Kidney (tissue), 14 donors: ENCODE measurements around the gene TTC39B. TPM values are rescaled to one million over a fixed set of nuclear protein-coding genes. Genes with fewer than 3 reads are reported as not detected.
A peak's percentile ranks its signal among the peaks of the same experiment; 100 is the strongest.

ENCODE experiments used
- DNase-seq, 5 donors: peaks; one replicate each; pipeline ENCODE4 v3.0.0-alpha.2; 2013 to 2020
- FAIRE-seq: peaks from 2 replicates; lab custom pipeline; 2012; peaks lifted over from hg19 to GRCh38; lab: Jason Lieb, UNC
- H3K27ac ChIP-seq, 2 donors: one replicate each; pipeline ENCODE4 v1.7.0; 2013; ENCODE audit warnings: low read depth in 2 of 2, low read length in 2 of 2, inconsistent platforms in 1 of 2
- H3K27me3 ChIP-seq: one replicate; pipeline ENCODE4 v1.7.1; 2013; ENCODE audit warnings: low read length, inconsistent platforms; ENCODE audit not compliant: control insufficient read depth, insufficient read depth
- H3K36me3 ChIP-seq, 3 donors: one replicate each; pipeline versions ENCODE4 v1.7.0 to v1.7.1; 2013; ENCODE audit warnings: low read length in 3 of 3, control low read depth in 1 of 3, inconsistent platforms in 1 of 3; ENCODE audit not compliant: insufficient read depth in 3 of 3, control insufficient read depth in 2 of 3
- H3K4me1 ChIP-seq, 3 donors: one replicate each; pipeline versions ENCODE4 v1.7.0 to v1.7.1; 2013; ENCODE audit warnings: low read length in 3 of 3, inconsistent platforms in 1 of 3, low read depth in 1 of 3; ENCODE audit not compliant: control insufficient read depth in 2 of 3, insufficient read depth in 2 of 3
- H3K4me3 ChIP-seq, 3 donors: one replicate each; pipeline versions ENCODE4 v1.7.0 to v1.8.1; 2013; ENCODE audit warnings: low read length in 3 of 3, control low read depth in 1 of 3, inconsistent platforms in 1 of 3
- H3K9ac ChIP-seq, 3 donors: one replicate each; pipeline versions ENCODE4 v1.7.0 to v1.7.1; 2013; ENCODE audit warnings: low read length in 3 of 3, control low read depth in 1 of 3, inconsistent platforms in 1 of 3
- H3K9me3 ChIP-seq, 3 donors: one replicate each; pipeline versions ENCODE4 v1.7.0 to v1.7.1; 2013; ENCODE audit warnings: low read length in 3 of 3, control low read depth in 1 of 3, inconsistent platforms in 1 of 3; ENCODE audit not compliant: control insufficient read depth in 2 of 3, insufficient read depth in 1 of 3
- intact Hi-C: fragments of 100-400 bp; cut with DNase I; formaldehyde crosslinking; loops from one replicate; pipeline ENCODE4 v1.11.1; 2022
- polyA plus RNA-seq: library from polyadenylated mRNA; stranded (reverse); fragments of 350-450 nt; fragmentation: Illumina TruSeq; extraction: RNeasy Lipid Tissue Mini Kit (QIAGEN cat#74804); gene quantifications from one replicate; pipeline ENCODE4 v1.2.3, GENCODE V29; 2014; ENCODE audit warnings: low read depth, low replicate concordance; ENCODE audit not compliant: insufficient read depth
- total RNA-seq: library from RNA; stranded (reverse); fragmentation: NEBNext Ultra II Directional; extraction: Animal tissue kit (Norgen Biotek cat#: 25700); gene quantifications from one replicate; pipeline ENCODE4 v1.2.1, GENCODE V29; 2021
- TF ChIP-seq, protein P1 (sequence below): IDR thresholded peaks from 3 replicates; pipeline ENCODE4 v1.5.1; 2012; ENCODE audit warnings: mild to moderate bottlenecking, moderate library complexity, borderline replicate concordance; ENCODE audit not compliant: insufficient read depth; ENCODE audit errors: extremely low read depth
- donor health status: control.
- donor health status: control.
- donor health status: control.
- donor health status: control.
- donor health status: control.
- donor health status: DM: yes; HTN: yes; CAD: no.
- donor health status: Normal renal cell carcinoma (clear cell type).

Gene TTC39B
- total and polyA plus RNA-seq, 2 donors from 2014 or later, result 4.9 to 22.0 TPM

DNA sequence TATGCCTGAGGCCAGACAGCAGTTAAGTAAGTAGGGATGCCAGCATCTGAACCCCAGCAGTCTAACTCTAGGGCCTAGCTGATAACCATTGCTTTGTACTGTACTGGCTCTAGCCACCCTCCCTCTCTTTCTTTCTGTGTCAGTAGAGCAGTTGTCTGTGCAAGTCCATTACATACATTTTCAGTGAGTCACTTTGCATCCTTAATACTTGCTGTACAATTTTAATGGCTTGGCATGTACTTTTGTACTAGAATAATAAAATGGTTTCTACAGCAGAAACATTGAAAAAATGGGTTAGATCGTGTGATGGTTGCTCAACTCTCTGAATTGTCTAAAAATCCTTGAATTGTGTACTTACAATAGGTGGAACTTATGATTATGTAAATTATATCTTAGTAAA lies 1.5 kb upstream of the TTC39B start:
- H3K36me3 ChIP-seq, result no peaks in the 10 kb centered on the region
- H3K27me3 ChIP-seq, result no peaks in the 10 kb centered on the region
- H3K4me3 ChIP-seq, result no peak overlapping the region
- H3K9ac ChIP-seq, result no peak overlapping the region
- TF ChIP-seq, protein P1, sequence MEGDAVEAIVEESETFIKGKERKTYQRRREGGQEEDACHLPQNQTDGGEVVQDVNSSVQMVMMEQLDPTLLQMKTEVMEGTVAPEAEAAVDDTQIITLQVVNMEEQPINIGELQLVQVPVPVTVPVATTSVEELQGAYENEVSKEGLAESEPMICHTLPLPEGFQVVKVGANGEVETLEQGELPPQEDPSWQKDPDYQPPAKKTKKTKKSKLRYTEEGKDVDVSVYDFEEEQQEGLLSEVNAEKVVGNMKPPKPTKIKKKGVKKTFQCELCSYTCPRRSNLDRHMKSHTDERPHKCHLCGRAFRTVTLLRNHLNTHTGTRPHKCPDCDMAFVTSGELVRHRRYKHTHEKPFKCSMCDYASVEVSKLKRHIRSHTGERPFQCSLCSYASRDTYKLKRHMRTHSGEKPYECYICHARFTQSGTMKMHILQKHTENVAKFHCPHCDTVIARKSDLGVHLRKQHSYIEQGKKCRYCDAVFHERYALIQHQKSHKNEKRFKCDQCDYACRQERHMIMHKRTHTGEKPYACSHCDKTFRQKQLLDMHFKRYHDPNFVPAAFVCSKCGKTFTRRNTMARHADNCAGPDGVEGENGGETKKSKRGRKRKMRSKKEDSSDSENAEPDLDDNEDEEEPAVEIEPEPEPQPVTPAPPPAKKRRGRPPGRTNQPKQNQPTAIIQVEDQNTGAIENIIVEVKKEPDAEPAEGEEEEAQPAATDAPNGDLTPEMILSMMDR, result no peak
- FAIRE-seq (no peak), DNase-seq (no peak)
- no peak overlapping the region for H3K27ac ChIP-seq
- intact Hi-C loops, result no loop called here
- H3K9me3 ChIP-seq, result no peaks in the 10 kb centered on the region
- no peaks in the 10 kb centered on the region for H3K4me1 ChIP-seq

- H3K36me3 ChIP-seq, result no peaks in the 10 kb centered on the region
- peak overlapping the region; percentile 15 to 61 (median 61) for H3K9ac ChIP-seq
- TF ChIP-seq, protein P1, result no peak
- H3K27me3 ChIP-seq, result no peaks in the 10 kb centered on the region
- intact Hi-C loops, result no loop called here
- no peaks in the 10 kb centered on the region for H3K9me3 ChIP-seq
- H3K4me1 ChIP-seq, result no peaks in the 10 kb centered on the region
- peak overlapping the region; percentile 63 to 72 (median 64) for H3K4me3 ChIP-seq
- no peak for DNase-seq
- H3K27ac ChIP-seq, result peak overlapping the region; percentile 63 to 89
- no peak for FAIRE-seq
These were observed 466 bp upstream of the TTC39B start for GRCh38 chr9:15307523-15307841.

GRCh38 chr9:15306068-15306756 lies 804 bp downstream of the TTC39B start:
- peak; percentile 89 to 91 (median 90) for DNase-seq
- intact Hi-C loops, result no loop called here
- Histone ChIP-seq H3K27me3 (no peaks in the 10 kb centered on the region), H3K9me3 (no peaks in the 10 kb centered on the region), H3K9ac (peak overlapping the region; percentile 21 to 87 (median 43)), H3K36me3 (no peaks in the 10 kb centered on the region), H3K27ac (peak overlapping the region; percentile 86 to 89), H3K4me1 (no peaks in the 10 kb centered on the region), H3K4me3 (peak overlapping the region; percentile 62 to 93 (median 71))
- TF ChIP-seq, protein P1, result no peak
- no peak for FAIRE-seq
